Measurements from ENCODE around the gene SPATA6L.

The SPATA6L gene

GRCh38 chr9:4548811-4549725 lies 117.2 kb downstream of the SPATA6L start:
- peak; percentile 38 for DNase-seq (ENCODE audit: low spot score)
